ENCODE measurements around the gene PHKA2.
A peak's percentile ranks its signal among the peaks of the same experiment; 100 is the strongest.
"Not testable (repeated sequence)": the region's sequence is repeated elsewhere in the genome, so short reads cannot be mapped to it uniquely, and the experiment has no call there.

Gene PHKA2

GRCh38 chrX:18983666-18984380, at the start of gene PHKA2:
TSS of gene PHKA2 (minus strand) at chrX:18984114. CDS start at chrX:18983932, 182 bp downstream.
- no peak for DNase-seq

GRCh38 chrX:19030805-19031204, 46.9 kb upstream of the PHKA2 start:
- DNase-seq, result no peak

GRCh38 chrX:19028560-19028959, 44.6 kb upstream of the PHKA2 start:
- DNase-seq, result no peak

GRCh38 chrX:19024366-19024765, 40.5 kb upstream of the PHKA2 start:
- no peak for DNase-seq

- DNase-seq, result no peak
Measured at GRCh38 chrX:19019996-19020395, 36.1 kb upstream of the PHKA2 start.

- DNase-seq, result no peak
Measured at GRCh38 chrX:19017271-19017670, 33.4 kb upstream of the PHKA2 start.

- not testable (repeated sequence) for DNase-seq
Measured at GRCh38 chrX:19016614-19017013, 32.7 kb upstream of the PHKA2 start.

GRCh38 chrX:19007868-19008267, 24.0 kb upstream of the PHKA2 start:
- no peak for DNase-seq

GRCh38 chrX:19007011-19007410, 23.1 kb upstream of the PHKA2 start:
- DNase-seq, result no peak

- DNase-seq, result no peak
Measured at GRCh38 chrX:19005909-19006308, 22.0 kb upstream of the PHKA2 start.

GRCh38 chrX:19003756-19004155, 19.8 kb upstream of the PHKA2 start:
- no peak for DNase-seq

- no peak for DNase-seq
Measured at GRCh38 chrX:18998653-18999052, 14.7 kb upstream of the PHKA2 start.

GRCh38 chrX:18997916-18998315, 14.0 kb upstream of the PHKA2 start:
- no peak for DNase-seq

GRCh38 chrX:18996536-18996935, 12.6 kb upstream of the PHKA2 start:
- no peak for DNase-seq

GRCh38 chrX:18995221-18995620, 11.3 kb upstream of the PHKA2 start:
- DNase-seq, result no peak

GRCh38 chrX:18994713-18995112, 10.8 kb upstream of the PHKA2 start:
- DNase-seq, result no peak

GRCh38 chrX:18992829-18993228, 8.9 kb upstream of the PHKA2 start:
- no peak for DNase-seq

- DNase-seq, result no peak
Measured at GRCh38 chrX:18985186-18985435, 1.2 kb upstream of the PHKA2 start.

- peak; percentile 76 for DNase-seq
Measured at GRCh38 chrX:18984381-18985185, 669 bp upstream of the PHKA2 start.

- DNase-seq, result no peak
Measured at GRCh38 chrX:18981124-18981807, 2.6 kb downstream of the PHKA2 start.

GRCh38 chrX:18980262-18980661, 3.7 kb downstream of the PHKA2 start:
- not testable (repeated sequence) for DNase-seq

- DNase-seq, result no peak
Measured at GRCh38 chrX:18974993-18975392, 8.9 kb downstream of the PHKA2 start.

- no peak for DNase-seq
Measured at GRCh38 chrX:18973527-18974192, 10.3 kb downstream of the PHKA2 start.

- DNase-seq, result no peak
Measured at GRCh38 chrX:18971506-18971905, 12.4 kb downstream of the PHKA2 start.

Measured in NCI-H2171 (cell line).